Colonic mucosa (tissue), 4 donors: ENCODE measurements around the gene LRRC26. TPM values are rescaled to one million over a fixed set of nuclear protein-coding genes. Genes with fewer than 3 reads are reported as not detected.

Experiments
- DNase-seq: peaks from one replicate; pipeline ENCODE4 v3.0.0-alpha.2; 2020
- H3K27ac ChIP-seq: fragments of 200-600 bp; one replicate; pipeline ENCODE4 v1.8.0; 2021
- H3K27me3 ChIP-seq: fragments of 200-600 bp; one replicate; pipeline ENCODE4 v1.8.0; 2021
- H3K36me3 ChIP-seq: fragments of 200-600 bp; one replicate; pipeline ENCODE4 v1.8.0; 2021
- H3K4me1 ChIP-seq: fragments of 200-600 bp; one replicate; pipeline ENCODE4 v1.8.0; 2021; ENCODE audit warnings: mild to moderate bottlenecking
- H3K4me3 ChIP-seq: fragments of 200-600 bp; one replicate; pipeline ENCODE4 v1.8.0; 2021
- H3K9ac ChIP-seq, 2 donors: one replicate each; pipeline ENCODE4 v1.7.0; 2013; ENCODE audit warnings: control low read depth in 2 of 2, low read depth in 2 of 2, low read length in 2 of 2
- H3K9me3 ChIP-seq: fragments of 200-600 bp; one replicate; pipeline ENCODE4 v1.8.0; 2021
- intact Hi-C: fragments of 100-400 bp; cut with DNase I; formaldehyde crosslinking; loops from one replicate; pipeline ENCODE4 v1.14.1; 2022
- total RNA-seq, 2 donors: library from RNA; stranded (reverse); fragmentation: NEBNext Ultra II Directional in 1 of 2; extraction: Animal tissue kit (Norgen Biotek cat#: 25700) in 1 of 2; gene quantifications; one replicate each; pipeline ENCODE4 v1.2.1, GENCODE V29; 2021
- TF ChIP-seq, protein P1 (sequence below): fragments of 200-600 bp; IDR thresholded peaks from one replicate; pipeline ENCODE4 v1.8.0; 2022; ENCODE audit warnings: antibody characterized with exemption, mild to moderate bottlenecking
- donor health status: healthy.
- donor health status: DM: no; HTN: no; CAD: no.
- donor health status: DM: no; HTN: no; CAD: no.

Gene LRRC26
- total RNA-seq, 2 donors from 2014 or later: 64.6 to 95.8 TPM

- no peaks in the 10 kb centered on the region for H3K9me3 ChIP-seq
- TF ChIP-seq, protein P1, sequence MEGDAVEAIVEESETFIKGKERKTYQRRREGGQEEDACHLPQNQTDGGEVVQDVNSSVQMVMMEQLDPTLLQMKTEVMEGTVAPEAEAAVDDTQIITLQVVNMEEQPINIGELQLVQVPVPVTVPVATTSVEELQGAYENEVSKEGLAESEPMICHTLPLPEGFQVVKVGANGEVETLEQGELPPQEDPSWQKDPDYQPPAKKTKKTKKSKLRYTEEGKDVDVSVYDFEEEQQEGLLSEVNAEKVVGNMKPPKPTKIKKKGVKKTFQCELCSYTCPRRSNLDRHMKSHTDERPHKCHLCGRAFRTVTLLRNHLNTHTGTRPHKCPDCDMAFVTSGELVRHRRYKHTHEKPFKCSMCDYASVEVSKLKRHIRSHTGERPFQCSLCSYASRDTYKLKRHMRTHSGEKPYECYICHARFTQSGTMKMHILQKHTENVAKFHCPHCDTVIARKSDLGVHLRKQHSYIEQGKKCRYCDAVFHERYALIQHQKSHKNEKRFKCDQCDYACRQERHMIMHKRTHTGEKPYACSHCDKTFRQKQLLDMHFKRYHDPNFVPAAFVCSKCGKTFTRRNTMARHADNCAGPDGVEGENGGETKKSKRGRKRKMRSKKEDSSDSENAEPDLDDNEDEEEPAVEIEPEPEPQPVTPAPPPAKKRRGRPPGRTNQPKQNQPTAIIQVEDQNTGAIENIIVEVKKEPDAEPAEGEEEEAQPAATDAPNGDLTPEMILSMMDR: no peak
- no peaks in the 10 kb centered on the region for H3K36me3 ChIP-seq
- H3K27me3 ChIP-seq: no peaks in the 10 kb centered on the region
- intact Hi-C loops: no loop called here
- H3K9ac ChIP-seq: no peak overlapping the region
- no peak overlapping the region for H3K27ac ChIP-seq
- DNase-seq: no peak
- H3K4me3 ChIP-seq: no peak overlapping the region
- peaks cover 45% of the 10 kb centered on the region for H3K4me1 ChIP-seq
Observed at GRCh38 chr9:137192859-137193258, 23.0 kb upstream of the LRRC26 start.

- peak overlapping the region in 1 of 2 donors; percentile 15 for H3K9ac ChIP-seq
- DNase-seq: no peak
- intact Hi-C loops: no loop called here
- peaks cover 47% of the 10 kb centered on the region for H3K4me1 ChIP-seq
- H3K4me3 ChIP-seq: no peak overlapping the region
- no peaks in the 10 kb centered on the region for H3K9me3 ChIP-seq
- TF ChIP-seq, protein P1: no peak
- H3K27me3 ChIP-seq: no peaks in the 10 kb centered on the region
- H3K36me3 ChIP-seq: no peaks in the 10 kb centered on the region
- H3K27ac ChIP-seq: no peak overlapping the region
Observed at GRCh38 chr9:137192448-137192780, 22.6 kb upstream of the LRRC26 start.

DNA sequence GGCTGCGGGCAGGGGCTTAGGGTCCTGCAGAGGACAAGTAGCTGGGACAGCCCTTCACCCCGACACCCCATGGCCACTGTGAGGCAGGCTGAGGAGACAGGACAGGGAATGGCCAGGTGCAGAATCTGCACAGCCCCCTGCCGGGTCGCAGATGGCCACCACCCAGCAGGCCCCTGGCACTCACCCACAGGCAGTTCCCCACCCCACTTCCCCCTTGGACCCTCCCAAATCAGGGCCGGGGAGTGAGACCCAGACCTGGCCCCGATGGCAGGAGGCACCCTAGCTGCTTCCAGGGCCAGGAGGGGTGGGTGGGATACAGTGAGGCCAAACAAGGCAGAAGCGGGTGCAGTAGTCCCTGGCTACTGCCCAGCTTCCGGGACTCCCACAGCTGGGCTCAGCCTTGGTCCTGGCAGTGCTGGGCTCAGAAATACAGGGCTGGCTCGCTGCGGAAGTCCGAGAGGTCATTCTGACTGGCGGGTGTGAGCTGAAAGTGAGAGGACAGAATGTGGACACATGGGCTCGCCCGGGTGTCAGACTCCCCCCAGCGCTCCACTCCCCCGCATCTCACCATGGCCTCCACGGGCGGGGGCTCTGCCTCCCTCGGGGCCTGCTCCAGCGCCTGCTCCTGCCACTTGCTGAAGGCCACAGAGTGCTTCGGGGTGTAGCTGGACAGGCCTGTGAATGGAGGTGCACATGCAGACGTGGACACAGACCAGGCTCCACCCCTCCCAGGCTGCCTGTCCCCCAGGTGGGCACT lies 22.0 kb upstream of the LRRC26 start:
- Histone ChIP-seq H3K27me3 (no peaks in the 10 kb centered on the region), H3K4me3 (no peak overlapping the region), H3K9me3 (no peaks in the 10 kb centered on the region), H3K27ac (no peak overlapping the region), H3K36me3 (no peaks in the 10 kb centered on the region), H3K4me1 (peaks cover 52% of the 10 kb centered on the region), H3K9ac (peak overlapping the region in 1 of 2 donors; percentile 15)
- DNase-seq: no peak
- TF ChIP-seq, protein P1: no peak
- intact Hi-C loops: no loop called here

DNA sequence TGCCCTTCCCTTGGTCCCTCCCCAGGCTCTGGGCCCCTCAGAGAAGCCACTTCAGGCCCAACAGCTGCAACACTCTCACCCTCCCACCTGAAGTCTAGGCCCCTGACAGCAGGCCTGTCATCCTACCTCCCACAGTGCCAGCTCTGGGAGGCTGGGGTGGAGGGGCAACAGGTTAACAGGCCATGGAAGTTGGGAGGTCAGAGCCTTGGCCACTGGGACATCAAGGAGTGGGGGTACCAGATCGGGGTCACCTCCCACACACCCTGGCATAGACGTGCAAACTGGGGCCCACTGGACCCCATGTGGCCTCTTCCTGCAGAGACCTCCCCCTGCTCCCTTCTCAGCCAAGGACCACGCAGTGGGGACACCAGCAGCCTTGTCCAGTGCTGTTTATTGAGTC lies 21.4 kb upstream of the LRRC26 start:
- H3K4me3 ChIP-seq: no peak overlapping the region
- TF ChIP-seq, protein P1: no peak
- no peaks in the 10 kb centered on the region for H3K36me3 ChIP-seq
- H3K9me3 ChIP-seq: no peaks in the 10 kb centered on the region
- H3K9ac ChIP-seq: peak overlapping the region in 1 of 2 donors; percentile 26
- H3K27ac ChIP-seq: no peak overlapping the region
- H3K4me1 ChIP-seq: peaks cover 54% of the 10 kb centered on the region
- intact Hi-C loops: no loop called here
- H3K27me3 ChIP-seq: no peaks in the 10 kb centered on the region
- no peak for DNase-seq

DNA sequence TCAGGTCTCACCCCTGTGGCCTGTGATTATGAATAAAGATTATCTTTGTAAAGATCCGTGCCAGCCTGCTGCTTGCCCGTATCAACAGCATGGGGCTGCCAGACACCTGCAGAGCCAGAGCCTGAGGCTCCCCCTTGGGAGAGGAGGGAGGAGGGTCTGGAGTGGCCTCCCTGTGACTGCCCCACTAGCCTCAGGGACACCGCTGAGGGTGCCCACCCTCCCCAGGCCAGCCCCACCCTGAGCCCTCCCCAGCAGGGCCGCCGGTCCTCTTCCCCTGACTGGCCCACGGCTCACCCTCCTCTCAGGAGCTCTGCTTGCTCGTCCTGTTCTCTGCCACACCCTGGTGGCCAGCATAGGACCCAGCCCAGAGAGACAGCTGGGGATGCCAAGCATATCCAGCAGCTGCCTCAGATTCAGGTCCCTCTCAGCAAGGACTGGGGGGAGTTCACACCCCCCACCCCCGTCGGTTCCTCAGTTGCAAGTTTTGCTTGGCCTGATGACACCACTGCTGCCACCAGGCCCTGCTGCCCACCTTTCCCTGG lies 20.5 kb upstream of the LRRC26 start:
- Histone ChIP-seq H3K9ac (peak overlapping the region in 1 of 2 donors; percentile 93), H3K27me3 (no peaks in the 10 kb centered on the region), H3K4me1 (peaks cover 49% of the 10 kb centered on the region), H3K4me3 (peak overlapping the region; percentile 99), H3K9me3 (no peaks in the 10 kb centered on the region), H3K27ac (no peak overlapping the region), H3K36me3 (peaks cover 3% of the 10 kb centered on the region)
- no peak for DNase-seq
- intact Hi-C loops: no loop called here
- TF ChIP-seq, protein P1: no peak
